PC-9 (cell line): ENCODE measurements around the gene HS6ST3.

Experiments used
- CTCF ChIP-seq: fragments of 200-600 bp; sonication (generic); conservative IDR thresholded peaks from 2 replicates; pipeline ENCODE4 v1.6.1; 2017; ENCODE audit warnings: mixed run types, antibody characterized with exemption, mild to moderate bottlenecking, moderate library complexity
- EZH2 ChIP-seq: fragments of 200-600 bp; sonication (generic); IDR thresholded peaks from 2 replicates; pipeline ENCODE4 v1.8.0; 2017; ENCODE audit warnings: antibody characterized with exemption, low read depth

GRCh38 chr13:96849091-96849490 lies 759.2 kb downstream of the HS6ST3 start:
- TF ChIP-seq EZH2 (no peak), CTCF (no peak)
